Fibroblast of lung (primary cell): Measurements from ENCODE around the gene SEC23A. TPM values are rescaled to one million over a fixed set of nuclear protein-coding genes. Genes with fewer than 3 reads are reported as not detected.

Experiments
- DNase-seq, 2 donors: peaks; one replicate each; pipeline versions ENCODE4 v3.0.0 to v3.0.0-alpha.2; 2010; ENCODE audit warnings: low read depth in 2 of 2
- H2AFZ ChIP-seq: 2 replicates; pipeline ENCODE4 v1.5.1; 2012; ENCODE audit warnings: low read length, control low read depth, inconsistent platforms
- H3K27ac ChIP-seq: 2 replicates; pipeline ENCODE4 v1.5.1; 2011; ENCODE audit warnings: low read length, control low read depth; ENCODE audit not compliant: insufficient read depth
- H3K27me3 ChIP-seq: 2 replicates; pipeline ENCODE4 v1.5.1; 2011; ENCODE audit warnings: mild to moderate bottlenecking, low read length; ENCODE audit not compliant: control insufficient read depth, insufficient read depth
- H3K36me3 ChIP-seq: 2 replicates; pipeline ENCODE4 v1.5.1; 2011; ENCODE audit warnings: low read length; ENCODE audit not compliant: control insufficient read depth, insufficient read depth
- H3K4me1 ChIP-seq: 2 replicates; pipeline ENCODE4 v1.5.1; 2011; ENCODE audit warnings: low read length; ENCODE audit not compliant: control insufficient read depth, insufficient read depth; ENCODE audit errors: extremely low read depth
- H3K4me2 ChIP-seq: 2 replicates; pipeline ENCODE4 v1.5.1; 2011; ENCODE audit warnings: low read length, control low read depth; ENCODE audit not compliant: insufficient read depth; ENCODE audit errors: extremely low read depth
- H3K4me3 ChIP-seq, 4 experiments: fragments of 200-600 bp in 1 of 4; sonication (generic) in 1 of 4; replicated peaks in 1 of 4; 2 replicates each; pipeline ENCODE4 v1.5.1; 2011 to 2016; ENCODE audit warnings: low read length in 4 of 4, low read depth in 3 of 4, mild to moderate bottlenecking in 3 of 4, control low read depth in 2 of 4, inconsistent platforms in 1 of 4, mixed read lengths in 1 of 4; ENCODE audit not compliant: insufficient read depth in 1 of 4; ENCODE audit errors: control extremely low read depth in 1 of 4
- H3K79me2 ChIP-seq: 2 replicates; pipeline ENCODE4 v1.5.1; 2012; ENCODE audit warnings: mild to moderate bottlenecking, low read length, inconsistent platforms; ENCODE audit not compliant: control insufficient read depth, insufficient read depth
- H3K9ac ChIP-seq: 2 replicates; pipeline ENCODE4 v1.5.1; 2011; ENCODE audit warnings: mild to moderate bottlenecking, low read length, control low read depth; ENCODE audit not compliant: insufficient read depth
- H3K9me3 ChIP-seq: 2 replicates; pipeline ENCODE4 v1.5.1; 2012; ENCODE audit warnings: low read depth, low read length; ENCODE audit not compliant: control insufficient read depth, insufficient read depth
- H4K20me1 ChIP-seq: 2 replicates; pipeline ENCODE4 v1.5.1; 2011; ENCODE audit warnings: low read length; ENCODE audit not compliant: control insufficient read depth, insufficient read depth; ENCODE audit errors: extremely low read depth
- CTCF ChIP-seq, 2 donors: IDR thresholded peaks in 1 of 2; conservative IDR thresholded peaks in 1 of 2; 1 replicate in 1 of 2; 2 replicates in 1 of 2; pipeline ENCODE4 v1.5.1; 2011 to 2012; ENCODE audit warnings: low read length in 2 of 2, control low read depth in 1 of 2, inconsistent platforms in 1 of 2, low read depth in 1 of 2, mild to moderate bottlenecking in 1 of 2
- EZH2 ChIP-seq: IDR thresholded peaks from 2 replicates; pipeline ENCODE4 v1.5.1; 2012; ENCODE audit warnings: low read length, control low read depth, mild to moderate bottlenecking; ENCODE audit errors: missing control alignments
- polyA plus RNA-seq, 2 donors: library from polyadenylated mRNA; depleted of rRNA in 1 of 2; stranded (reverse) in 1 of 2; unstranded in 1 of 2; fragments of >200 nt; gene quantifications; 2 replicates each; pipeline ENCODE4 v1.2.1, GENCODE V29; 2011 to 2012; ENCODE audit warnings: missing spikeins in 1 of 2
- total RNA-seq: library from RNA; depleted of rRNA; stranded (reverse); fragments of >200 nt; gene quantifications from 2 replicates; pipeline ENCODE4 v1.2.1, GENCODE V29; 2014

Gene SEC23A
- total and polyA plus RNA-seq, 2 donors (not counting 1 experiment from before 2014, with no cell fraction given), result 271 to 287 TPM

GRCh38 chr14:38982837-38983236 lies 120.2 kb downstream of the SEC23A start:
- no peaks in the 10 kb centered on the region for H3K36me3 ChIP-seq
- no peak overlapping the region for H3K27ac ChIP-seq
- H3K27me3 ChIP-seq, result no peaks in the 10 kb centered on the region
- H2AFZ ChIP-seq, result no peak overlapping the region
- no peaks in the 10 kb centered on the region for H3K79me2 ChIP-seq
- H4K20me1 ChIP-seq, result no peaks in the 10 kb centered on the region
- H3K9ac ChIP-seq, result no peak overlapping the region
- no peak overlapping the region for H3K4me2 ChIP-seq
- TF ChIP-seq EZH2, result no peak
- no peak overlapping the region for H3K4me3 ChIP-seq
- no peak for DNase-seq
- H3K9me3 ChIP-seq, result no peaks in the 10 kb centered on the region
- no peaks in the 10 kb centered on the region for H3K4me1 ChIP-seq

GRCh38 chr14:38982278-38982677 lies 120.8 kb downstream of the SEC23A start:
- no peak overlapping the region for H2AFZ ChIP-seq
- TF ChIP-seq EZH2, result no peak
- TF ChIP-seq CTCF (conservative IDR thresholded peaks at IDR 0.05 in 1 of 2, IDR thresholded peaks at IDR 0.05 in 1 of 2; ENCODE audit: low read depth in 1 of 2, low read length in 2 of 2), result no peak
- no peaks in the 10 kb centered on the region for H4K20me1 ChIP-seq
- no peak for DNase-seq
- H3K9ac ChIP-seq, result no peak overlapping the region
- H3K27ac ChIP-seq, result no peak overlapping the region
- H3K4me2 ChIP-seq, result no peak overlapping the region
- no peaks in the 10 kb centered on the region for H3K27me3 ChIP-seq
- H3K36me3 ChIP-seq, result no peaks in the 10 kb centered on the region
- no peaks in the 10 kb centered on the region for H3K79me2 ChIP-seq
- no peaks in the 10 kb centered on the region for H3K9me3 ChIP-seq
- H3K4me1 ChIP-seq, result no peaks in the 10 kb centered on the region
- H3K4me3 ChIP-seq, result no peak overlapping the region

Other genes with a start within 250 kb of the SEC23A start
- 16.5 and 27.0 TPM in 2 replicates for gene GEMIN2, start 11.1 kb upstream of the SEC23A start, total RNA-seq
- gene GEMIN2, start 11.1 kb upstream of the SEC23A start, polyA plus RNA-seq, result 14.3 and 17.3 TPM in 2 replicates
- gene TRAPPC6B, start 67.1 kb upstream of the SEC23A start, total RNA-seq, result 26.2 and 35.3 TPM in 2 replicates
- 25.4 and 31.5 TPM in 2 replicates for gene TRAPPC6B, start 67.1 kb upstream of the SEC23A start, polyA plus RNA-seq
- gene PNN, start 72.0 kb upstream of the SEC23A start, total RNA-seq, result 13.1 and 14.4 TPM in 2 replicates
- gene PNN, start 72.0 kb upstream of the SEC23A start, polyA plus RNA-seq, result 14.9 and 16.0 TPM in 2 replicates
- 11.8 and 15.0 TPM in 2 replicates for gene MIA2, start 130.7 kb upstream of the SEC23A start, total RNA-seq
- 8.5 and 9.7 TPM in 2 replicates for gene MIA2, start 130.7 kb upstream of the SEC23A start, polyA plus RNA-seq